ENCODE results near the gene MRAS. TPM values are rescaled to one million over a fixed set of nuclear protein-coding genes. Genes with fewer than 3 reads are reported as not detected.

The MRAS gene
- polyA plus RNA-seq, 1 of the 3 experiments (the other 2 are of a cell fraction): 25.0 TPM

- H3K4me2 ChIP-seq: peak overlapping the region; percentile 93
- H3K36me3 ChIP-seq (replicated peaks in 1 of 2; ENCODE audit: control insufficient read depth in 1 of 2, insufficient read depth in 2 of 2, low read length in 1 of 2): no peaks in the 10 kb centered on the region
- H3K27me3 ChIP-seq (ENCODE audit: insufficient read depth): no peaks in the 10 kb centered on the region
- H4K20me1 ChIP-seq (ENCODE audit: insufficient read depth): no peaks in the 10 kb centered on the region
- peak overlapping the region in 1 of 2 experiments; percentile 92; a peak in 2 of 4 replicates for H3K4me3 ChIP-seq (ENCODE audit: low read depth in 2 of 2, low read length in 1 of 2)
- no peak overlapping the region; the same call in 1 of the 2 replicates for H3K9ac ChIP-seq
- DNase-seq: no peak
- H2AFZ ChIP-seq (ENCODE audit: low read depth): no peak overlapping the region
- peaks cover 11% of the 10 kb centered on the region for H3F3A ChIP-seq (replicated peaks; ENCODE audit: insufficient read depth)
- peaks cover 4 to 9% of the 10 kb centered on the region in 2 experiments; a peak in 1 of 4 replicates for H3K4me1 ChIP-seq (ENCODE audit: control insufficient read depth in 1 of 2, insufficient read depth in 2 of 2, low read depth in 1 of 2, low read length in 1 of 2)
- no peaks in the 10 kb centered on the region for H3K9me2 ChIP-seq
- peaks cover 3% of the 10 kb centered on the region; the same call in 1 of the 2 replicates for H3K79me2 ChIP-seq (ENCODE audit: insufficient read depth)
- WGBS (ENCODE audit: low lambda C conversion rate): 91% methylated on average over 15 of the region's 15 CpGs
- ChIA-PET POLR2A (no interaction called here), CTCF (interaction anchor here (0.8 to 2.1 kb wide), 10 partner anchors 10 to 586 kb away, joined by 3 to 6 read pairs (median 4); partner anchors contain the start of gene NME9)
- no peak for TF ChIP-seq FOSL2 (IDR thresholded peaks at IDR 0.05; ENCODE audit: borderline replicate concordance, low read depth)
- TF ChIP-seq MEF2A (IDR thresholded peaks at IDR 0.05; ENCODE audit: borderline replicate concordance, low read depth): no peak
- TF ChIP-seq TEAD4 (IDR thresholded peaks at IDR 0.05; ENCODE audit: borderline replicate concordance, insufficient read depth): no peak
- no peak for TF ChIP-seq RXRA (IDR thresholded peaks at IDR 0.05; ENCODE audit: borderline replicate concordance, low read depth)
- TF ChIP-seq USF2 (IDR thresholded peaks at IDR 0.05; ENCODE audit: borderline replicate concordance, low read depth, low read length): no peak
- no peak for TF ChIP-seq NRF1 (IDR thresholded peaks at IDR 0.05; ENCODE audit: low read depth, low read length)
- no peak for TF ChIP-seq GABPA (IDR thresholded peaks at IDR 0.05; ENCODE audit: low read depth)
- no peak for TF ChIP-seq MXI1 (IDR thresholded peaks at IDR 0.05; ENCODE audit: low read depth, low read length)
- peak overlapping the region in 1 of 2 experiments; percentile 50; a peak in 1 of 4 replicates for H3K27ac ChIP-seq (ENCODE audit: low read depth in 2 of 2, low read length in 1 of 2)
- H3K9me3 ChIP-seq: no peaks in the 10 kb centered on the region
Measured at GRCh38 chr3:138349926-138350665, 1.7 kb downstream of the MRAS start.

DNA sequence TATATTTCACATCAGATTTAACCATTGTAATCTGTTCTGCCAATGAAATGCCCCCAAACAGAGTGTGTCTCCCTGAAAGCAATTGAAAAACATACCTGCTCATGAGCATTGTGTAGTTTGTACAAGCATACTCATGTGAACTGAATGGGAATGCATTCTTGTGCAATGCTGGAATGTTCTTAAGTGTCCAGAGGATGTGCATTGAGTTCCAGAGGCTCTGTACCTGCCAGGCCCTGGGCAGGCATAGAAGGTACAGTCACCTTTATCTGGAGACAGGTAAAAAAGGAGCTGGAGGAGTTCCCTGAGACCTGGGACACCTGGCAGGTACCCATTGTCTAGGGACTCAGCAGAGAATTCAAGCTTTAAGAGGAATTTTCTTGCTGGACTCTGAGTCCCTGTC lies 2.8 kb downstream of the MRAS start:
- Histone ChIP-seq H3K4me3 (ENCODE audit: low read depth in 2 of 2, low read length in 1 of 2) (no peak overlapping the region), H3K4me1 (ENCODE audit: control insufficient read depth in 1 of 2, insufficient read depth in 2 of 2, low read depth in 1 of 2, low read length in 1 of 2) (peaks cover 4 to 9% of the 10 kb centered on the region in 2 experiments; a peak in 1 of 4 replicates), H3K79me2 (ENCODE audit: insufficient read depth) (peaks cover 7% of the 10 kb centered on the region; the same call in 1 of the 2 replicates), H4K20me1 (ENCODE audit: insufficient read depth) (no peaks in the 10 kb centered on the region), H3K36me3 (replicated peaks in 1 of 2; ENCODE audit: control insufficient read depth in 1 of 2, insufficient read depth in 2 of 2, low read length in 1 of 2) (no peaks in the 10 kb centered on the region), H3K9me2 (no peaks in the 10 kb centered on the region), H2AFZ (ENCODE audit: low read depth) (no peak overlapping the region), H3K9me3 (no peaks in the 10 kb centered on the region), H3K27me3 (ENCODE audit: insufficient read depth) (no peaks in the 10 kb centered on the region), H3K27ac (ENCODE audit: low read depth in 2 of 2, low read length in 1 of 2) (no peak overlapping the region), H3K4me2 (no peak overlapping the region), H3F3A (replicated peaks; ENCODE audit: insufficient read depth) (peaks cover 11% of the 10 kb centered on the region), H3K9ac (no peak overlapping the region)
- ChIA-PET CTCF (interaction anchor here (1.1 to 1.9 kb wide), 2 partner anchors 20 to 564 kb away, joined by 3 to 5 read pairs; partner anchors contain the start of gene NME9), POLR2A (no interaction called here)
- no peak for DNase-seq
- TF ChIP-seq ELF1 (IDR thresholded peaks at IDR 0.05): no peak
- no peak for TF ChIP-seq MAX (IDR thresholded peaks at IDR 0.05; ENCODE audit: low read depth)
- no peak for TF ChIP-seq FOXM1 (IDR thresholded peaks at IDR 0.05; ENCODE audit: low read depth)
- no peak for TF ChIP-seq TAF1 (IDR thresholded peaks at IDR 0.05; ENCODE audit: borderline replicate concordance, low read depth, low read length)
- no peak for TF ChIP-seq NRF1 (IDR thresholded peaks at IDR 0.05; ENCODE audit: low read depth, low read length)
- TF ChIP-seq FOXJ3 (CRISPR knock-in tag; IDR thresholded peaks at IDR 0.05): no peak
- no peak for TF ChIP-seq POLR2AphosphoS5 (IDR thresholded peaks at IDR 0.05; ENCODE audit: low read depth, low read length)
- no peak for TF ChIP-seq RAD21 (IDR thresholded peaks at IDR 0.05; ENCODE audit: low read length)
- TF ChIP-seq MEF2A (IDR thresholded peaks at IDR 0.05; ENCODE audit: borderline replicate concordance, low read depth): no peak
- TF ChIP-seq CTCF (IDR thresholded peaks at IDR 0.05): no peak
- TF ChIP-seq NFIC (IDR thresholded peaks at IDR 0.05; ENCODE audit: borderline replicate concordance): no peak
- TF ChIP-seq TCF12 (IDR thresholded peaks at IDR 0.05): no peak
- TF ChIP-seq EZH2phosphoT487 (IDR thresholded peaks at IDR 0.05; ENCODE audit: borderline replicate concordance, low read depth): no peak
- TF ChIP-seq RCOR1 (IDR thresholded peaks at IDR 0.05; ENCODE audit: low read length): no peak
- TF ChIP-seq JUND (IDR thresholded peaks at IDR 0.05): no peak
- TF ChIP-seq USF2 (IDR thresholded peaks at IDR 0.05; ENCODE audit: borderline replicate concordance, low read depth, low read length): no peak
- no peak for TF ChIP-seq TEAD4 (IDR thresholded peaks at IDR 0.05; ENCODE audit: borderline replicate concordance, insufficient read depth)
- no peak for TF ChIP-seq GATA2 (CRISPR knock-in tag; IDR thresholded peaks at IDR 0.05)
- TF ChIP-seq, protein P1, sequence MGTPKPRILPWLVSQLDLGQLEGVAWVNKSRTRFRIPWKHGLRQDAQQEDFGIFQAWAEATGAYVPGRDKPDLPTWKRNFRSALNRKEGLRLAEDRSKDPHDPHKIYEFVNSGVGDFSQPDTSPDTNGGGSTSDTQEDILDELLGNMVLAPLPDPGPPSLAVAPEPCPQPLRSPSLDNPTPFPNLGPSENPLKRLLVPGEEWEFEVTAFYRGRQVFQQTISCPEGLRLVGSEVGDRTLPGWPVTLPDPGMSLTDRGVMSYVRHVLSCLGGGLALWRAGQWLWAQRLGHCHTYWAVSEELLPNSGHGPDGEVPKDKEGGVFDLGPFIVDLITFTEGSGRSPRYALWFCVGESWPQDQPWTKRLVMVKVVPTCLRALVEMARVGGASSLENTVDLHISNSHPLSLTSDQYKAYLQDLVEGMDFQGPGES (IDR thresholded peaks at IDR 0.05; ENCODE audit: low read depth, low read length): no peak

All from SK-N-SH (cell line).